Stimulated activated naive CD4-positive, alpha-beta T cell (primary cell): ENCODE measurements around the gene SCUBE1.

ENCODE experiments used
- DNase-seq, 6 experiments: peaks; one replicate each; lab custom pipeline; 2025; lab: John Stamatoyannopoulos, UW

SCUBE1 gene

DNA sequence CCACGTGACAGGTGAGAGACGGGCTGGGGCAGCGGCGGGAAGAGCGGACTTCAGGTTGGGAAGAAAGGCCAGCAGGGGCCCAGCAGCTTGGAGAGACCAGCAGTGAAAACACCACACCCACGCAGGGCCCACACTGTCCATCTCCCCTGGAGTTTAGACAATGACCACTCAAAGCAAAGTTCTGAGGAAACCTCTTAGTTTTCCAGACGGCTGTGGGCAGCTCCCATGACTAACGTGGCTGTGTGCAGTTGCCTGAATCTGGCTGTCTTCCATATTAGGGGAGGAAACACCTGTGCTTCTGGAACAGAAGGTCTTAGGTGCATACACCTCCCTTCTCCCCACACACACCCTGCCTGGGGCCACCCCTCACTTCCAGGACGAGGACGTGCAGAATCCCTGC, 85.6 kb downstream of the SCUBE1 start:
- DNase-seq: no peak

DNA sequence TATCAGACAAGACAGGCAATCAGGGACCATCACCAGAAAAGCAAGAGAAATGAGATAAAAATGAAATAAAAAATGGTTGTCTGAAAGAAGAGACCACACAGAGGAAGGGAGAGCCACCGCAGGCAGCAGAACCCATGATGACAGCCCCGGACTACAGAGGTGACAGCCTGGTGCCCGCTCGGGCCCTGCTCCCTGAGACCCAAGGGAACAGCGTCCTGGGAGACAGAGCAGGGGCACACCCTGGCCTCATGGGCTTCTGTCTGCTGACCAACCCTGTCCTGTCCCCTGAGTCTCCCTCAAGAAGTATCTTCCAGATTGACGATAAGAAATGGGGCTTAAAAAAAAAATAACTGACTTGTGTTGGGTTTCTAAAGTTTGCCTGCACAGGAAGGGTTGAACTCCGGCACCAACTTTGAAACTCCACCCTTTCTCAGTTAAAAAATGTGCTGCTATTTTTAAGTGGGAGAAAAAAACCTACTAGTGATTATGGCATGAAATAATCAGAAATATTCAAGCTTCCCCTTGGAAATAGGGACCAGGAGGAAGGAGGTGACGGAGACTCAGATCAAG, 86.1 kb downstream of the SCUBE1 start:
- DNase-seq: no peak

GRCh38 chr22:43256569-43256968, 86.6 kb downstream of the SCUBE1 start:
- no peak for DNase-seq

DNA sequence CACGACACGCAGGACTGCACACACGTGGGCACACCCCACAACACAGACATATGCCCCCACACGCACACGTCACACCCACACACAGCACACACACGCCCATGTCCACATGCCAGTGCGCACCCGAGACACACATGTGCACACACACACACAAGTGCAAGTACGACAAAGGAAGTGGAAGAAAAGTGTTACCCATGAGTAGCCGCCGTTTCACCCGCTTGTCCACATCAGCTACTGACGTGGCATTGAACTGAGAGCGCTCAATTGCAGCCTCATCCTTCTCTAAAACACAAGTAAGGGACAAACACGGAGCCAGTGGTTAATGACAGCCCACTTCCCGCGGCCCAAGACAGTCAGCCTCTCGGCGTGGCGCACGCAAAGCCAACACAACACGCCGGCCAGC, 87.9 kb downstream of the SCUBE1 start:
- DNase-seq: no peak

DNA sequence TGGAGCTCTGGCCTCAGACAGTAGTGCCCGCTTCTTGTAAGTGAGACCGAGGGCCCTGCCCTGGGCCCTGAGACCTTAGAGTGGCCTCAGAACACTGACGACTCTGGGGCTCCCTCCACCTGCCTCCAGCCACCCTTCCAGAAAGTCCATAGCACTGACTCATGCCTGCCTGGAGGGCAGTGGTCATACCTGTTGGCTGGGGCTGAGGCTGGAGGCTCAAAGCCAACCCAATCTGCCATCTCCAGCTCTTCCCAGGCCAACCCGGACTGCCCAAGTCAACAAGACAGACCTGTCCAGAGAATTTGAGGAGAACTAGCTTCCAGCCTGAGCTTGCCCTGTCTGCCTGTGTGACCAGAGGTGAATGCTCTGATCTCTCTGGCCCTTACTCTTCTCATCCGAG, 89.3 kb downstream of the SCUBE1 start:
- no peak for DNase-seq

DNA sequence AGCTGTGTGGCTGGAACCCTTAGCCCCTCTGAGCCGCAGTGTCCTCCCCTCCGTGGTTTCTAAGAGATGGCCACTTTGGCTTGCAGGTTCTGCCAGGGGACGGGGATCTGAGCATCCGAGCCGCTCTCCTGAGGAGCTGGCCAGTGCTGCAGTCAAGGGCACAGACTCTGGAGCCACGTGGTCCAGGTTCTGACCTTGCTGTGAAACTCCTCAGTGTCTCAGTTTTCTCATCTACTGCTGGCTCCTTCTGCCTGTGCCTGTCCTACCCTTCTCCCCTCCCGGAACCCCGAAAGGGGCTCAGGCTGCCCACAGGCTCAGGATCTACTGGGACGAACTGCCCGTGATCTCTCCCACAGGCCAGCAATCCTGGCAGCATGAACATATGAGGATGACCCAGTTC, 90.9 kb downstream of the SCUBE1 start:
- no peak for DNase-seq

DNA sequence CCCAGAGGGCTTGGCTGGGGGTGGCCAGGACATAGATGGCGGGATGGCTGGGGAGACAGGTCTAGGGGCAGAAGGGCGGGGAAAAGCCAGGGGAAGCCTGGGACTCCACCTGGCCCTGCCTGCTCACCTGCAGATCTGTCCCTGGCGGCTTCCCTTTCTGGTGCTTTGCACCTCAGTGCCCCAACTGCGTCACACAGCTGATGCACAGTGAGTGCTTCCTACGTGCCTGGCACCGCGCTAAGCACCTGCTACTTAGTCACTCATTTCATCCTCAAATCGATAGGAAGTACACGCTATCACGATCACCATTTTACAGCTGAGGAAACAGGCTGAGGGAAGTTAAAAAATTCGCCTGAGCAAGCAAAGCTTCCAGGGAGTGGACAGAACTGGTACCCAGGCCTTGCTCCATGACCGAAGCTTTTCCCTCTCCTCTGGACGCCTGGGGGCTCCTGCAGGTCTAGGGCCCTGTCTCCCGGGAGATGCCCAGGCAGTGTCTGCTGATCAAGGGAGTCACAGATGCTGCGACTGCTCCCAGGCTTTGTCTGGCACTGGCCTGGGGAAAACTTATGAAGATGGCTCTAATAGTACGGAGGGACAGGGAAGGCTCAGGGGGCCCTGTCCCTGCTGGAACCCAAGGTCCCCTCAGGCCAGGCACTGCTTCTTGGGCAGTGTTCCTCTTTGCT, 93.2 kb downstream of the SCUBE1 start:
- no peak for DNase-seq

GRCh38 chr22:43247546-43248260, 95.5 kb downstream of the SCUBE1 start:
- DNase-seq: no peak

DNA sequence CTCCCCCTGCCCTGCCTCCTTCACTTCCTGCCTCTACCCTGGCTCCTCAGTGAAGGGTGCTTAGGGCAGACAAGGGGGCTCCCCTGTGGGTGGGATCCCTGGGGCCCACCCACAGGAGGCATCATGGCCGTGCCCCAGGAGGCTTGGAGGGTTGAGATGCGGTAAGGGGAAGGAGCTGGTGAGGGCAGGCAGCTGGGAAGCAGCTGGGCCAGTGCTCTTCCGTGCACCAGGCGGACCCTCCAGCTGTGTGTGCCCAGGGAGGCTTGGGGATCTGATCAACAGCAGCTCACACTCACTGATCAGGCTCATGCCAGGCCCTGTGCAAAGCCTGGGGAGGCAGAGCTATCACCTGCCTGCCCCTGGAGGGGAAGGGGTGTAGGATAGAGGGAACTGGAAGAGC, 97.0 kb downstream of the SCUBE1 start:
- DNase-seq: no peak

DNA sequence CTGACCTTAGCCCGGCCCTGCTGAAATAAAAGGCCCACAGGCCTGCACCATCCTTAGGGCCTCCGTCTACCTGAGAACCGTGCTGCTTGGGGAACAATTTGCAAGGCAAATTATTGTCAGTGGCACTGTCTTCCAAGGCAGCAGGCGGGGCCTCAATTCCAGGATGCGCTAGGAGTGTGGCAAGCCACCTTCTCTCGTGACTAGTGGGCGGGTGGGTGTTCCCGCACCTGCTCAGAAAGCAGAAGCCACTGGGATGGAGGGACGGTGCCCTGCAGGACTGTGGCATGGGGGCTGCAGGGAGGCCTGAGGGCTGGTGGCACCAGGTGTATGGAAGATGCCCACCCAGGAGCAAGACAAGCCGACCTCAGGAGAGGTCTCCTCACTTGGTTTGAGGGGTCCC, 97.5 kb downstream of the SCUBE1 start:
- DNase-seq: no peak

DNA sequence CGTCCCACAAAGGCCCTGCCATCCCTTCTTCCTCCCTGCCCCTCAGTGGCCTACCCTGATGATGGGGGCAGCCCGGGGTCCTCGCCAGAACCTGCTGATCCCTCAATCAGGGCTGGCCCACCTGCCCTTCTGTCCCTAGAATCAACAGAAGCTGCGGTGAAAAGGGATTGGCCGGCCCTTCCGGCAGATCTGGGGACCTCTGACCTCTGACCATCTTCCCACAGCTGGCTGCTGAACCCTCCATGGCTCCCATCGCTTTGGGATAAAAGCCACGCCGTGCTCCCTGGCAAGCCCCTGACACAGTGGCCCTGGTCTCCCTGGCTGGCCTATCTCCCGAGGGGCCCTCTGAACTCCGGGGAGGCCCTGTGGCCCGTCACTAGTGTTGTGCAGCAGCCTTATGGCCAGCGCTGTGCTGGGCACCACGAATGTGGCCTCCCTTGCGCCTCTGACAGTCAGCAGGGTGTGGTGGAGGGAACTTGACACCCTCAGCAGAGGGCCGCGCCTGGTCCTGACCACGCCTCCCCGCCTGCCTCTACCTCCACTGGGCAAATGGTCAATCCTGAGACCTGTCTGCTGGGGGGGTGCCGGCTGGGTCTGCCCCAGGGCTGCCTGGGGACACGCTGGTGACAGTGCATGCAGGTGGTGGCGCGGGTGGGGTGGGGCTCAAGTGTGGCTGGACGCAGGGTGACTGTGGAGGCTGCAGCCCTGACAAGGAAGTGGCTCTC, 98.2 kb downstream of the SCUBE1 start:
- no peak for DNase-seq

GRCh38 chr22:43244402-43244801, 98.8 kb downstream of the SCUBE1 start:
- DNase-seq: no peak

DNA sequence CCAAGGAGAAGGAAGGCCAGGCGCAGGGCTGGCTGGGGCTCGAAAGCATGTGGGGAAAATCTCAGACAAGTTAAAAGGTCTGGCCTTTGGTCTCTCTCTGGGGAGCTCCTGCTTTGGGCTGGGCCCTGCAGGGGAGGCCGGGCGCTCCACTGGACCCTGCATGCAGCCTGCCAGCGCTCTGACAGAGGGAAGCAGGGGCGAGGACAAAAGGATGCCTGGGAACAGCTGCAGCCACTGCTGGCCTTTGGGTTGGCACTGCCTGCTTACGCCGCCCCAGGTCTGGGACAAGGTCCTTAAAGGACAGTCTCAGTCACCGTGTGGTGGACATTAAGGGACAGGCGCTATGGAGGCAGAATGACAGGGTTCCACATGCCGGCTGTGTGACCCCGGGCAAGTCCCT, 99.8 kb downstream of the SCUBE1 start:
- no peak for DNase-seq

GRCh38 chr22:43242627-43243026, 100.5 kb downstream of the SCUBE1 start:
- DNase-seq: no peak

GRCh38 chr22:43241699-43242386, 101.3 kb downstream of the SCUBE1 start:
- DNase-seq: no peak

DNA sequence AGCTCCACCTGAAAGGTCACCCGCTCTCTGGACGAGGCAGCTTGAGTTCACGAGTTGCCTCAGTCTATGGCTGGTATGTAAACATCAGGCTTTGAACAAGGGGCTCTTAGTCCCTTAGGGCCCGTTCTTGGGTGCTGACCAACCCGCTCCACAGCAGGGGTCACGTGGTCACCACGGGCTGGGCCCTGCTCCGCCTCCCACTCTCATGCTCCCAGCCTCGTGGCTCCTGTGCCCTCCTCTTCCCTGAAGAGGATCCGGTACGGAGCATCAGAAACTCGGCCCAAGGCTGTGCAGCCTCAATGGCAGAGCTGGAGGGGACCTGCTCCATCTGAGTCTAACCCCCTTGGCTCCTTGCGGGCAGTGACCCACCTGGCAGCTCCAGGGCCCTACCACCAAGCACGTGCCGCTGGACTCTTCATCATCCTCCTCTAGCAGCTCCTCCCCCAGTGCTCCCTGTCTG, 102.0 kb downstream of the SCUBE1 start:
- no peak for DNase-seq

GRCh38 chr22:43240614-43241013, 102.6 kb downstream of the SCUBE1 start:
- DNase-seq: no peak

- DNase-seq: no peak
Observed at GRCh38 chr22:43239956-43240355, 103.2 kb downstream of the SCUBE1 start.

DNA sequence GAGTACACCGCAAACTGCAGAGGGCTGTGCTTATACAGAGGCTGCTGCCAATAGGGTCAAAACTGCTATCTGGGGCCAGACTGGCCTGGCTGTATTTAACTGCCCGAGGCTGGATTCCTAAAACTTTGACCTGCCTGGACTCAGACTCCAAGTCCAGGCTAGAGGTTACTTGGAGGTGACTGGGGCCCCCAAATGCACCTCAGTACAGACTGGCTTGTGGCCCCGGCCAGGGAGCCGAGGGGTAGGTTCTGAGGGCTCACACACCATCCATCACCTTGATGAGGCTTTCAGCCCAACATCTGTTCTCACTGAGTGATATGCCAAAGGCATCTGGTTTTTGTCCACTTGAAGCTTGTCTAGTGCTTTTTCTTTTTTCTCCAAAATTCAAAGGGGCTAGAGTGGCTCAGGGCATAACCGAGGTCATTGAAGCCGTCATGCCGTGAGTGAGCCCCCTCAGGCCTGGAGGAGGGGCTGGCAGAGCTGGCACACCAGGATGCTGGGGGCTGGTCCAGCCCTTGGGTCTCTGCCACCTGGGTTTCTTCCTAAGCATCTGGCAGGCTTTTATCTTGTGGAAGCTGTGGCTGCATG, 103.9 kb downstream of the SCUBE1 start:
- no peak for DNase-seq

DNA sequence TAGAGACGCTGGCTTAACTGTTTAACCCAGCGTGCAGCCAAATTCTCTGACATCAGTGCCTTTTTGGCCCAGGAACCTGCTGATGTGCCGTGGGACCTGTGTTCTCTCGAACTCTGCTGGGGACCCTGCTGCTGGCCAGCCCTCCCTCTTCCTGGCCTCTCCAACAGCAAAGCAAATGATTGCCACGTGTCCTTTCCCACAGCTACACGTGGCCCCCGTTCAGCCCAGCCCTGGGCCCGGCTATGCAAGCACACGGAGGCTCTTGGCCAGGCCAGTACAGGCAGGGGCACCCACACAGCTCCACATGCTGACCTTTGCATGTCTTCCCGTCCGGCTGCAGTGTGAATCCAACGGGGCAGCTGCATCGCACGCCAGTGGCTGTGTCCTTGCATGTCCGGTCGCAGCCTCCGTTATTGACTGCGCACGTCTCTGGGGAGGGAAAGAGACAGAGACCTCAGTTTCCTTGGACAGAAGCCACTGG, 104.6 kb downstream of the SCUBE1 start:
- no peak for DNase-seq

DNA sequence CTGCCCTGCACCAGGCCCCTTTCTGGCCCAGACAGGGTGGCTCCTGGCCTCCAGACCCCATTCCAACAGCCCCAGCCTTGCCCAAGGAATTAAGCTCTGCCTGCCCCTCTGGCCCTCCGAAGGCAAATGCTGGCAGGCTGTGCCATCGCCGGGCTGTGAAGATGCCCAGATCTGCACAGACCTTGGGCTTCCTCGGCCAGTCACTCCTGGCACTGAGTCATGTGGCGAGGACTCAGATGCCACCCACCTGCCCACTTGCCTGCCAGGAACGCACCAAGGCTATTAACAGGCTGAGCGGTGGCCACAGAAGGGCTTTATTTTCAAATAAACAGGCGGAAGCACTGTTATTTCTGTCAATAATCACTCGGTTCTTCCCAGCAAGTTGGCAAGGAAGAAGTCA, 105.9 kb downstream of the SCUBE1 start:
- DNase-seq: no peak
